Tibial artery (tissue), 4 donors: ENCODE results near the gene ARSI.

ENCODE experiments used
- DNase-seq, 2 donors: peaks; one replicate each; pipeline ENCODE4 v3.0.0-alpha.2; 2019
- H3K27ac ChIP-seq, 2 donors: fragments of 200-600 bp; sonication (generic) in 1 of 2; 1 replicate in 1 of 2; 2 replicates in 1 of 2; pipeline ENCODE4 v1.5.1; 2018 to 2019; ENCODE audit warnings: mild to moderate bottlenecking in 1 of 2
- H3K27me3 ChIP-seq, 2 donors: fragments of 200-600 bp; sonication (generic) in 1 of 2; one replicate each; pipeline versions ENCODE4 v1.5.1 to v1.6.0; 2016 to 2019
- H3K36me3 ChIP-seq, 3 donors: fragments of 200-600 bp; sonication (generic) in 2 of 3; one replicate each; pipeline ENCODE4 v1.5.1; 2016 to 2019; ENCODE audit warnings: mild to moderate bottlenecking in 2 of 3
- H3K4me1 ChIP-seq, 4 donors: fragments of 200-600 bp; sonication (generic) in 2 of 4; 1 replicate in 3 of 4; 2 replicates in 1 of 4; pipeline ENCODE4 v1.5.1; 2016 to 2019
- H3K4me3 ChIP-seq, 2 donors: fragments of 200-600 bp; sonication (generic) in 1 of 2; 1 replicate in 1 of 2; 2 replicates in 1 of 2; pipeline ENCODE4 v1.5.1; 2018 to 2019; ENCODE audit warnings: mild to moderate bottlenecking in 2 of 2
- H3K9me3 ChIP-seq, 3 donors: fragments of 200-600 bp; sonication (generic) in 1 of 3; one replicate each; pipeline ENCODE4 v1.5.1; 2016 to 2019
- CTCF ChIP-seq, 2 experiments: fragments of 200-600 bp in 1 of 2; fragments of 450-650 bp in 1 of 2; IDR thresholded peaks; one replicate each; pipeline ENCODE4 v1.5.1; 2017 to 2019; ENCODE audit warnings: antibody characterized with exemption in 2 of 2, mild to moderate bottlenecking in 1 of 2, moderate library complexity in 1 of 2
- intact Hi-C: fragments of 100-400 bp; cut with DNase I; formaldehyde crosslinking; loops from one replicate; pipeline ENCODE4 v1.15.0; 2023; ENCODE audit warnings: low total_unique reads

Gene ARSI

GRCh38 chr5:150262502-150262901 is 40.2 kb downstream of the ARSI start:
- DNase-seq: no peak
- no peak overlapping the region for H3K27ac ChIP-seq
- H3K4me3 ChIP-seq: no peak overlapping the region
- no peaks in the 10 kb centered on the region for H3K36me3 ChIP-seq
- TF ChIP-seq CTCF (IDR thresholded peaks at IDR 0.05): no peak
- peaks cover 0 to 17% (median 5%) of the 10 kb centered on the region in 4 donors for H3K4me1 ChIP-seq
- intact Hi-C loops: no loop called here
- no peaks in the 10 kb centered on the region for H3K9me3 ChIP-seq
- H3K27me3 ChIP-seq: no peaks in the 10 kb centered on the region

GRCh38 chr5:150261231-150261630 is 41.5 kb downstream of the ARSI start:
- H3K4me1 ChIP-seq: peaks cover 0 to 10% (median 5%) of the 10 kb centered on the region in 4 donors
- H3K27ac ChIP-seq: no peak overlapping the region
- no peaks in the 10 kb centered on the region for H3K9me3 ChIP-seq
- TF ChIP-seq CTCF (IDR thresholded peaks at IDR 0.05): no peak
- no peaks in the 10 kb centered on the region for H3K27me3 ChIP-seq
- no peak overlapping the region for H3K4me3 ChIP-seq
- DNase-seq: no peak
- intact Hi-C loops: no loop called here
- H3K36me3 ChIP-seq: no peaks in the 10 kb centered on the region

- H3K9me3 ChIP-seq: no peaks in the 10 kb centered on the region
- no peaks in the 10 kb centered on the region for H3K27me3 ChIP-seq
- no peak for TF ChIP-seq CTCF (IDR thresholded peaks at IDR 0.05)
- no peaks in the 10 kb centered on the region for H3K36me3 ChIP-seq
- no peak overlapping the region for H3K4me3 ChIP-seq
- no peak overlapping the region for H3K27ac ChIP-seq
- H3K4me1 ChIP-seq: no peaks in the 10 kb centered on the region
- intact Hi-C loops: no loop called here
- no peak for DNase-seq
Measured at GRCh38 chr5:150258130-150258529, 44.6 kb downstream of the ARSI start.

GRCh38 chr5:150257424-150257823 is 45.3 kb downstream of the ARSI start:
- no peaks in the 10 kb centered on the region for H3K27me3 ChIP-seq
- no peaks in the 10 kb centered on the region for H3K4me1 ChIP-seq
- TF ChIP-seq CTCF (IDR thresholded peaks at IDR 0.05): no peak
- no peak overlapping the region for H3K27ac ChIP-seq
- intact Hi-C loops: no loop called here
- H3K36me3 ChIP-seq: no peaks in the 10 kb centered on the region
- no peak overlapping the region for H3K4me3 ChIP-seq
- no peaks in the 10 kb centered on the region for H3K9me3 ChIP-seq
- DNase-seq: no peak

- no peaks in the 10 kb centered on the region for H3K27me3 ChIP-seq
- no peaks in the 10 kb centered on the region for H3K9me3 ChIP-seq
- intact Hi-C loops: no loop called here
- TF ChIP-seq CTCF (IDR thresholded peaks at IDR 0.05): no peak
- H3K4me3 ChIP-seq: no peak overlapping the region
- no peaks in the 10 kb centered on the region for H3K4me1 ChIP-seq
- H3K36me3 ChIP-seq: no peaks in the 10 kb centered on the region
- DNase-seq: no peak
- H3K27ac ChIP-seq: no peak overlapping the region
Measured at GRCh38 chr5:150256410-150257064, 46.2 kb downstream of the ARSI start.
